ENCODE data around the gene TSG101.

Gene TSG101

GRCh38 chr11:18495703-18496102 is 31.0 kb downstream of the TSG101 start:
- ChIA-PET POLR2A (interaction anchor here (0.7 to 1.6 kb wide), 2 partner anchors 22 to 31 kb away, joined by 4 read pairs; partner anchors contain the start of gene TSG101), CTCF (interaction anchor here (0.6 kb wide), 1 partner anchor 103 kb away, joined by 3 read pairs; no protein-coding TSS in a partner anchor)
- peaks cover 8% of the 10 kb centered on the region; the same call in 1 of the 2 replicates for H3K4me1 ChIP-seq (ENCODE audit: control insufficient read depth, insufficient read depth, low read length)
- no peaks in the 10 kb centered on the region for H3K9me3 ChIP-seq (ENCODE audit: control insufficient read depth, insufficient read depth, low read depth, low read length)
- TF ChIP-seq ZNF701 (tag by site-specific recombination; IDR thresholded peaks at IDR 0.05) (no peak), HIC1 (tag by site-specific recombination; IDR thresholded peaks at IDR 0.05) (no peak), GLIS2 (tag by site-specific recombination; IDR thresholded peaks at IDR 0.05) (no peak), ZBTB17 (tag by site-specific recombination; IDR thresholded peaks at IDR 0.05) (peak; percentile 34; the same call in 1 of the 2 replicates), ZFP3 (tag by site-specific recombination; IDR thresholded peaks at IDR 0.05; ENCODE audit: low read depth) (no peak), ZBTB49 (tag by site-specific recombination; IDR thresholded peaks at IDR 0.05; ENCODE audit: low read depth) (no peak), ZNF112 (tag by site-specific recombination; IDR thresholded peaks at IDR 0.05) (no peak), ZNF548 (tag by site-specific recombination; IDR thresholded peaks at IDR 0.05) (no peak), OVOL3 (tag by site-specific recombination; IDR thresholded peaks at IDR 0.05) (no peak), ZNF354C (tag by site-specific recombination; IDR thresholded peaks at IDR 0.05; ENCODE audit: borderline replicate concordance, low read depth) (no peak), ZNF121 (tag by site-specific recombination; IDR thresholded peaks at IDR 0.05) (0 out of 2 replicates have a peak, but pooled peaks have one; percentile 35), ZNF18 (tag by site-specific recombination; IDR thresholded peaks at IDR 0.05) (no peak), PRDM6 (tag by site-specific recombination; IDR thresholded peaks at IDR 0.05) (no peak), ZNF132 (tag by site-specific recombination; IDR thresholded peaks at IDR 0.05; ENCODE audit: borderline replicate concordance) (no peak), REPIN1 (tag by site-specific recombination; IDR thresholded peaks at IDR 0.05; ENCODE audit: low read depth) (no peak), ZNF362 (tag by site-specific recombination; IDR thresholded peaks at IDR 0.05) (peak; percentile 34; the same call in 1 of the 2 replicates), SP7 (tag by site-specific recombination; IDR thresholded peaks at IDR 0.05) (no peak), ZNF292 (tag by site-specific recombination; IDR thresholded peaks at IDR 0.05; ENCODE audit: borderline replicate concordance, low read depth) (no peak), ZNF248 (tag by site-specific recombination; IDR thresholded peaks at IDR 0.05) (no peak), ZNF366 (tag by site-specific recombination; conservative IDR thresholded peaks at IDR 0.05) (no peak), ZNF2 (tag by site-specific recombination; IDR thresholded peaks at IDR 0.05) (no peak), ZNF792 (tag by site-specific recombination; IDR thresholded peaks at IDR 0.05) (no peak), ZNF555 (tag by site-specific recombination; conservative IDR thresholded peaks at IDR 0.05) (no peak), ZNF184 (tag by site-specific recombination; IDR thresholded peaks at IDR 0.05) (no peak), KLF9 (tag by site-specific recombination; IDR thresholded peaks at IDR 0.05; ENCODE audit: low read depth) (no peak)
- no peak overlapping the region for H3K27ac ChIP-seq (ENCODE audit: extremely low read depth, low read depth, low read length)
- peaks cover 0 to 51% of the 10 kb centered on the region in 2 experiments; a peak in 2 of 3 replicates for H3K36me3 ChIP-seq (ENCODE audit: control insufficient read depth in 2 of 2, insufficient read depth in 1 of 2, low read length in 2 of 2)
- H3K4me3 ChIP-seq (ENCODE audit: low read depth, low read length): no peak overlapping the region
